Activated CD4-positive, alpha-beta T cell treated with anti-CD3 and anti-CD28 coated beads, Interleukin-2, Interleukin-6, amounts not matched to agents 100 ng/mL and 50 ng/mL, durations not matched to agents 16 hours and 8 hours (primary cell): ENCODE results near the gene LRFN2.

Experiments used
- DNase-seq: peaks from one replicate; pipeline ENCODE4 v3.0.0-alpha.2; 2020

LRFN2 gene

DNA sequence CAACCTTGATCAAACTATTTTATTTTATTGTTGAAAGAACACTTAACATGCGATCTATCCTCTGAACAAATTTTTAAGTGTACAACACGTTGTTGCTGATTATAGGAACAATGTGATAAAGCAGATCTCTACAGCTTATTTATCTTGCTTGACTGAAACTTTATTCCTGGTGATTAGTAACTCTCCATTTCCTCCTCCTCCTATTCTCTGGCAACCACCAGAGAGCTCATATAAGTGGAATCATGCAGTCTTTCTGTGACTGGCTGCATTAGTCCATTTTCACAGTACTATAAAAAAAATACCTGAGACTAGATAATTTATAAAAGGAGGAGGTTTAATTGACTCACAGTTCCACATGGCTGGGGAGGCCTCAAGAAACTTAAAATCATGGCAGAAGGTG lies 218.1 kb downstream of the LRFN2 start:
- DNase-seq, result no peak

- no peak for DNase-seq
Measured at GRCh38 chr6:40362859-40363258, 224.3 kb downstream of the LRFN2 start.

- no peak for DNase-seq
Measured at GRCh38 chr6:40359808-40360207, 227.4 kb downstream of the LRFN2 start.

DNA sequence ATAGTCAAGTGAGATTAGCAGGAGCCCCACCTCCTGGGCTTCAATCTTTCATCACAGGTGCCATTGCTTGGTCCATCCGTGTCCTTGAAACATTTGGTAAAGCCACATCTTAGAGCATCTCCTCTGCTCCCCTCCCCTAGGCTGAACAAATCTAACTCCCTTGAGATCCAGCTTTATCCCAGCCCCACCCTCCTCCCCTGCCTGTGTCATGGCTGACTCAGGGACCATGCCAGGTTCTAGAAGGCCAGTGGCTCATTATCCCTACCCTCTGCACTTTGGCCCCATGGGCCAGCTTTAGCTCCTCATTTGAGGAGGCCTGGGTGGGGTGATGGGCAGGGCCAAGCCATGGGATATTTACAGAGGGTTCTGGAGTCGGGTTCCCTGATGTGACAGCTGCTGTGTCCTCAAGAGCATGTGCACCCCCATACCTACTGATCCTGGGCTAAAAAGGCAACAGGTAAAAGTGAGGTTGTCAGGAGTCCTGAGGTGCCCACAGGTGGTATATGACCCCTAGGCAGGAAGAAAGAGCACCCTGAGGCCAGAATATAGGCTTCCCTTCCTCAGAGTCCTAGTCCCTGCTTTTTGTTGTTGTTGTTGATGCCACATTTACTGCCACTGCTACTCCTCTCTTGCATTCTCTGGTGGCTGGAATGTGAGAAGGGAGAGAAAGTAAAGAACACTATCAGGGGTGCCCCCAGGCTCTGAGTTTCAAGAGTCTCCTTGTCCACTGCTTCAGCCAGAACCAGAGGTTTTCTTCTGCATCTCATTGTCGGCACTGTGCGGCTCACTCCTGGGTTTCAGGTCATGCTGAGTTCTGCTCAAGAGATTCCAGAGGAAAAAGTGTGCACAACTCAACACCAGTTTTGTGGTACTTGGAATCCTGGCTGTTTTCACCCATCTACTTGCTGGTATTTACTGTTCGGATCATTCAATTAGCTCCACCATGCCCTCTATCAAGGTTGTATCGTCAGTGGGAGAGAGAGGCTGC lies 228.4 kb downstream of the LRFN2 start:
- DNase-seq, result no peak

DNA sequence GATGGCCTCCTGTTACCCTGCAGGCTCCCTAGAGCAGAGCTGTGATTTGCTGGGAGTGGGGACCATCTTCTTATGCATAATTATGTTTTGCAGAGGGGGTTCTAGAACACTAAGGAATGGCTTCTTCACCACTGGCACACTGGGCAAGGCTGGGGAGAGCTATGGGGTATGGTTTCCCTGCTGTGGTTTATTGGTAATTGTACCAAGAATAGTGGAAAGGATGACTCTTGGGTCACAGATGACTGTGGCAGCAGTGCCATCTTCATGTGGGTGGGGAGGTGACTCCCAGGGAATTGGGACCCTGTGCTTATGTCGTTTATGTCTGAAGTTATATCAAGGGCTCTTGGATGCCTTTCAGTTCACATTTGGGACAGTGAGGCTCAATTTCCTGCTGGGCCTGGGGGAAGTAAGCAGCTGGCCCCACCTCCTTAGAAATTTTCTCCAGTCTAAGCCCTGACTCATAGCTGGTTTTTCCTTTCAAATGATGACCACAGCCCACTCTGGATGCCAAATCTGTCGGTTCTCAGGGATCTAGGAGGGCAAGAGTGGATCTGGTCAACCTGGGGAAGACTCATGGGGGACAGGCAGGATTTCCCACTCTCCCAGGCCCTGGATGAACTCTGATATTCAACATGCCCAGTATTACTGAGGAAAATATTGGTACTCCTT lies 230.8 kb downstream of the LRFN2 start:
- DNase-seq, result peak; percentile 5

DNA sequence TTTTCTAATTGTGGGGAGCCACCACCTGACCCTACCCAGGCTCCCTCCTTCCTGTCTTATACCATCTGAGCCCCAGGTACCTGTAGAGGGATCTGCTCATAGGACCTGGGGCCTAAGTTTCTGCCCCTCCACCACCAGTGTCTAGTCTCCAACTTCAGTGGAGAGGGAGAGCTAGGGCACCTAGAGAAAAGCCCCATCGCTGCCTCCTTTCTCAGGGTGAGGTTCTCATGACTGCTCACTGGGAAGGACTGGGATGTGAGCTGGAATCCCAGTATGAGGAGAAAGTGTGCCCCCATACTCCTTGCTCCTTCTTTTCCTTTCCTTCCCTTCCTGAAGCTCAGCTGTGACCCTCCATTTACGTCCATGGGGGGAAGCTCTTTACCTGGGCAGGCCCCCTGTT lies 231.6 kb downstream of the LRFN2 start:
- DNase-seq, result no peak

GRCh38 chr6:40355066-40355465 lies 232.1 kb downstream of the LRFN2 start:
- no peak for DNase-seq

GRCh38 chr6:40353967-40354452 lies 233.2 kb downstream of the LRFN2 start:
- DNase-seq, result no peak

GRCh38 chr6:40353197-40353966 lies 233.8 kb downstream of the LRFN2 start:
- no peak for DNase-seq

- DNase-seq, result no peak
Measured at GRCh38 chr6:40352527-40353170, 234.5 kb downstream of the LRFN2 start.

- DNase-seq, result no peak
Measured at GRCh38 chr6:40352006-40352405, 235.2 kb downstream of the LRFN2 start.

DNA sequence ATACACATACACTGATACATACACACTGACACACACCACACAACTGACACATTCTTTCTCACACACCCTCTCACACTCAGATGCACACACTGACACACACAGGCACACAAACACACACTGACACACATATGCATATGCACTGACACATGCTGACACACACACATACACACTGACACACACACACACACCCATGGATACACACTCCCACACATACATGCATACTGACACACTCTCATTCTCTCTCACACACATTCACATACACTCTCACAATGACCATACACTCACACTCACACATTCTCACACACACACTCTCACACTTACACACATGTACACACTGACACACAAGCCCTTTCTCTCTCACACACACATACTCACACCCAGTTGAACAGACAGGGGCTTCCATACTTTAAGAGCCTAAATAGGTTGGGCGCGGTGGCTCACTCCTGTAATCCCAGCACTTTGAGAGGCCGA lies 236.4 kb downstream of the LRFN2 start:
- no peak for DNase-seq

- no peak for DNase-seq
Measured at GRCh38 chr6:40349901-40350746, 237.0 kb downstream of the LRFN2 start.

DNA sequence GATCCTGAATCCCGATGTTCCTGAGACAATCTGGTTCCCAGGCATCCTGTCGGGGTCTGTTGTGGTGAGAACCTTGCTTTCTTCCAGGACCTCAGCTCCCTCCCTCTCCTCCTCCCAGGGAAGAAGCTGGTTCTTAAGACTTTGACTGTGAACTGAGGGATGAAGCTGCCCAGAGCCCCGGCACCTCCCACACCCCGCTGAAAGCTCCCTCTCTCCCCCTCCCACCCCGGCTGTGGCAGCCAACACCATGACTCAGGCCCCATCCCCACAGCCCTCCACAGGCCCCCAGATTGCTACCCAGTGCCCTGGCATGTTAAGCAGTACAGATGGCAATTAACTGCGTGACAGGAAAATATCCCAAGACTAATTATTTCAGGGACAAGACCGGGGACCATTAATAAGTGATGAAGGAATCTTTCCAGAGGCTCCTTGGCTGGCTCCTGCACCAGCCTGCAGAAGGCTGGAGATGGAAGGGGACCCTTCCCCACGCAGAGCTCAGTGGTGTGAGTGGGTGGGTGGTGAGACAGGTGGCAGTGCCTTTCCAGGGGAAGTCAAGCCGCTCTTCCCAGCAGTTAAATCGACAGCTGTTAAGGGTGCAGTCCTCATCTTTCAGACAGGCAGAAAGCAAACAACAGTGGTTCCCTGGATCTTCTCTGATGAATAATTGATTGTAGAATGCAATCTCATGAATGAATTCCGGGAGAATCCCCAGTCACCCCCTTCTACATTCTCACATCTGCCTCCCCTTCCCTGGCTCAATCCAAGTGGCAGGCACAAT lies 237.9 kb downstream of the LRFN2 start:
- no peak for DNase-seq

GRCh38 chr6:40348591-40348990 lies 238.6 kb downstream of the LRFN2 start:
- DNase-seq, result no peak

DNA sequence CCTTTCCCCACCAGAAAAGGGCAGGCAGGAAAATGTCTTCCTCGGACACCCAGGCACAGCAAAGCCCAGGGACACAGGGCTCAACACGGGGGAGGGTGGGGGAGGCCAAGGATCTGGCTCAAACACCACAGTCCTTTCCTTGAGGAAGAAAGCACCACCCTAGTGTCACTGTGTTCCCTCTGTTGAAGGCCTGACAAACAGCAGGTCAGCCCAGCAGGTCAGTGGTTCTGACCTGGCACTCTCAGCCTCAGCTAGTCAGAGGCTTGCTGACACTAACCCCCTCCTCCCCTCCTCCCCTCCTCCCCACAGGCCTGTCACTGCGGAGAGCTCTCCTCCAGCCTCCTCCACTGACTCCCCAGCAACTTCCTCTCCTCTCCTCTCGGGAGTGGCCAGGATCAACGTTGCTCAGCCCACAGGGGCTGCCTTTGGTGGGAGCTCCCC lies 239.6 kb downstream of the LRFN2 start:
- DNase-seq, result no peak

GRCh38 chr6:40346246-40346645 lies 240.9 kb downstream of the LRFN2 start:
- no peak for DNase-seq

GRCh38 chr6:40344566-40345167 lies 242.5 kb downstream of the LRFN2 start:
- no peak for DNase-seq

GRCh38 chr6:40343877-40344565 lies 243.1 kb downstream of the LRFN2 start:
- DNase-seq, result no peak
